Vagina (tissue), 2 donors: ENCODE data around the gene KRT71. TPM values are rescaled to one million over a fixed set of nuclear protein-coding genes. Genes with fewer than 3 reads are reported as not detected.

Experiments used
- DNase-seq, 2 donors: peaks; one replicate each; pipeline ENCODE4 v3.0.0-alpha.2; 2017; ENCODE audit errors: extremely low spot score in 2 of 2
- H3K27ac ChIP-seq: fragments of 200-600 bp; sonication (generic); one replicate; pipeline ENCODE4 v1.5.1; 2019
- H3K27me3 ChIP-seq: fragments of 200-600 bp; sonication (generic); one replicate; pipeline ENCODE4 v1.5.1; 2019
- H3K36me3 ChIP-seq, 2 donors: fragments of 200-600 bp; sonication (generic); one replicate each; pipeline ENCODE4 v1.5.1; 2017 to 2019
- H3K4me1 ChIP-seq: fragments of 200-600 bp; sonication (generic); one replicate; pipeline ENCODE4 v1.5.1; 2019
- H3K4me3 ChIP-seq, 2 donors: fragments of 200-600 bp; sonication (generic); 1 replicate in 1 of 2; 2 replicates in 1 of 2; pipeline ENCODE4 v1.5.1; 2016 to 2019
- H3K9me3 ChIP-seq: fragments of 200-600 bp; sonication (generic); one replicate; pipeline ENCODE4 v1.5.1; 2019
- POLR2A ChIP-seq, 2 donors: fragments of 450-650 bp; IDR thresholded peaks; one replicate each; pipeline ENCODE4 v1.6.1; 2017; ENCODE audit warnings: antibody characterized with exemption in 2 of 2, mild to moderate bottlenecking in 2 of 2, moderate library complexity in 2 of 2
- POLR2AphosphoS5 ChIP-seq, 2 donors: sonication (generic); formaldehyde crosslinking; IDR thresholded peaks; one replicate each; pipeline ENCODE4 v1.9.0; 2017; ENCODE audit warnings: antibody characterized with exemption in 2 of 2, mild to moderate bottlenecking in 2 of 2, low read depth in 1 of 2; ENCODE audit not compliant: insufficient read depth in 1 of 2
- intact Hi-C: fragments of 100-400 bp; cut with DNase I; formaldehyde crosslinking; loops from one replicate; pipeline ENCODE4 v1.15.1; 2023
- total RNA-seq: library from RNA; depleted of rRNA; stranded (reverse); fragments of >200 nt; gene quantifications from one replicate; pipeline ENCODE4 v1.2.3, GENCODE V29; 2016
- TF ChIP-seq, protein P1 (sequence below), 3 experiments: fragments of 450-650 bp in 2 of 3; fragments of 200-600 bp in 1 of 3; sonication (generic) in 1 of 3; IDR thresholded peaks; one replicate each; pipeline ENCODE4 v1.5.1; 2017 to 2019; ENCODE audit warnings: antibody characterized with exemption in 3 of 3, mild to moderate bottlenecking in 2 of 3, moderate library complexity in 2 of 3

The KRT71 gene
- total RNA-seq, 1 donor from 2014 or later: not detected

DNA sequence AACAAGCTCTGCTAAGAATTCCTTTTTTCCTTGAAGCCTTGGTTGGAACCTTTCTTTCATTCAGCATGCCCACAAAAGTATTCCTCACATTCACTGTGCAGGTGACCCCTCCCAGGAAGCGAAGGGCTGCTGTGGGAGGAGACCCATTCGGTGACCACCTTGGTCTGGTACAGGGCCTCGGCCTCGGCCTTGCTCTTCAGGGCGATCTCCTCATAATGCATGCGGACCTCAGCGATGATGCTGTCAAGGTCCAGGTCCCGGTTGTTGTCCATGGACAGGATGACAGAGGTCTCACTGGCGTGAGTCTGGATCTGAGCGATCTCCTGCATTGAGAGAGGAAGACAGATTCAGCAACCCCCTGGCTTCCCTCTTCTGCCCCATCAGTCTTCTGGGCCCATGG lies 17.6 kb upstream of the KRT71 start:
- Histone ChIP-seq H3K9me3 (no peaks in the 10 kb centered on the region), H3K36me3 (no peaks in the 10 kb centered on the region), H3K4me1 (no peaks in the 10 kb centered on the region), H3K27ac (no peak overlapping the region), H3K27me3 (no peaks in the 10 kb centered on the region), H3K4me3 (no peak overlapping the region)
- DNase-seq: no peak
- TF ChIP-seq POLR2AphosphoS5 (IDR thresholded peaks at IDR 0.05; ENCODE audit: insufficient read depth in 1 of 2, low read depth in 1 of 2) (no peak), POLR2A (IDR thresholded peaks at IDR 0.05) (no peak)
- TF ChIP-seq, protein P1, sequence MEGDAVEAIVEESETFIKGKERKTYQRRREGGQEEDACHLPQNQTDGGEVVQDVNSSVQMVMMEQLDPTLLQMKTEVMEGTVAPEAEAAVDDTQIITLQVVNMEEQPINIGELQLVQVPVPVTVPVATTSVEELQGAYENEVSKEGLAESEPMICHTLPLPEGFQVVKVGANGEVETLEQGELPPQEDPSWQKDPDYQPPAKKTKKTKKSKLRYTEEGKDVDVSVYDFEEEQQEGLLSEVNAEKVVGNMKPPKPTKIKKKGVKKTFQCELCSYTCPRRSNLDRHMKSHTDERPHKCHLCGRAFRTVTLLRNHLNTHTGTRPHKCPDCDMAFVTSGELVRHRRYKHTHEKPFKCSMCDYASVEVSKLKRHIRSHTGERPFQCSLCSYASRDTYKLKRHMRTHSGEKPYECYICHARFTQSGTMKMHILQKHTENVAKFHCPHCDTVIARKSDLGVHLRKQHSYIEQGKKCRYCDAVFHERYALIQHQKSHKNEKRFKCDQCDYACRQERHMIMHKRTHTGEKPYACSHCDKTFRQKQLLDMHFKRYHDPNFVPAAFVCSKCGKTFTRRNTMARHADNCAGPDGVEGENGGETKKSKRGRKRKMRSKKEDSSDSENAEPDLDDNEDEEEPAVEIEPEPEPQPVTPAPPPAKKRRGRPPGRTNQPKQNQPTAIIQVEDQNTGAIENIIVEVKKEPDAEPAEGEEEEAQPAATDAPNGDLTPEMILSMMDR (IDR thresholded peaks at IDR 0.05): no peak
- intact Hi-C loops: no loop called here

DNA sequence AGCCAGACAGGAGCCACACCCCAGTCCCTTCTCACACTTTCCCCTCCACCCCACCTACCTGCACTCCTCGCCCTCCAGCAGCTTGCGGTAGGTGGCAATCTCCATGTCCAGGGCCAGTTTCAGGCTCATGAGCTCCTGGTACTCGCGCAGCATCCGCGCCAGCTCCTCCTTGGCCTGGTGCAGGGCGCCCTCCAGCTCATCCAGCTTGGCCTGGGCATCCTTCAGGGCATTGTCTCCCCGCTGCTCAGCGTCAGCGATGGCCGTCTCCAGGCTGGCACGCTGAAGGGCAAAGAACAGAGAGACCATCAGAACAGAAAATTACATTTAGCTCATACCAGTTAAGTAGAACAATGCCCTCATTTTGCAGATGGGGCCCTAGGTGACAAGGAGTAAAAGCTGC lies 15.2 kb upstream of the KRT71 start:
- Histone ChIP-seq H3K4me1 (no peaks in the 10 kb centered on the region), H3K9me3 (no peaks in the 10 kb centered on the region), H3K36me3 (no peaks in the 10 kb centered on the region), H3K27ac (no peak overlapping the region), H3K27me3 (no peaks in the 10 kb centered on the region), H3K4me3 (no peak overlapping the region)
- intact Hi-C loops: no loop called here
- TF ChIP-seq, protein P1 (IDR thresholded peaks at IDR 0.05): no peak
- no peak for TF ChIP-seq POLR2AphosphoS5 (IDR thresholded peaks at IDR 0.05; ENCODE audit: insufficient read depth in 1 of 2, low read depth in 1 of 2)
- TF ChIP-seq POLR2A (IDR thresholded peaks at IDR 0.05): no peak
- DNase-seq: no peak

DNA sequence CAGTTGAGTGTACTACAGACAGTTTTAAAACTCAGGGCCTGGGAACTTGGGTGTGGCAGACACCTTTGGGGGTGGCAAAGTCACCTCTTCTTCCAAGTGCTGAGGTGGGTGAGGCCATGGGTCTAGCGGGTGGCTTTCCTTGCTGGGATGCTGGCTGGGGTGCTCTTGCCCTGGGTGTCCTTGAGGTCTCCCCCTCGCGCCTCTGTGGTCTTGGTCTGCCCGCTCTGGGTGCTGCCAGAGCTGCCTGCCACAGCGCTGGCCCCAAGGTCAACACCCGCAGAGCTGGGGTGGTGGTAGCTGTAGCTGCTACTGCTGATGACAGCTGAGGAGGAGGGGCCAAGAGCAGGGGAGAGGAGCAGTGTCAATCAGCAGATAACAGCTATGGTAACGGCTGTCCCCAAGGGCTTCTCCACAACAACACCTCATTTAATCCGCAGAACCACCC lies 13.9 kb upstream of the KRT71 start:
- Histone ChIP-seq H3K27me3 (no peaks in the 10 kb centered on the region), H3K36me3 (no peaks in the 10 kb centered on the region), H3K4me1 (no peaks in the 10 kb centered on the region), H3K4me3 (no peak overlapping the region), H3K9me3 (no peaks in the 10 kb centered on the region), H3K27ac (no peak overlapping the region)
- intact Hi-C loops: no loop called here
- TF ChIP-seq POLR2AphosphoS5 (IDR thresholded peaks at IDR 0.05; ENCODE audit: insufficient read depth in 1 of 2, low read depth in 1 of 2) (no peak), POLR2A (IDR thresholded peaks at IDR 0.05) (no peak)
- TF ChIP-seq, protein P1 (IDR thresholded peaks at IDR 0.05): no peak
- DNase-seq: no peak

GRCh38 chr12:52564582-52564981 lies 11.6 kb upstream of the KRT71 start:
- no peak for DNase-seq
- intact Hi-C loops: no loop called here
- Histone ChIP-seq H3K9me3 (no peaks in the 10 kb centered on the region), H3K36me3 (no peaks in the 10 kb centered on the region), H3K4me1 (no peaks in the 10 kb centered on the region), H3K27ac (no peak overlapping the region), H3K4me3 (no peak overlapping the region), H3K27me3 (no peaks in the 10 kb centered on the region)
- TF ChIP-seq, protein P1 (IDR thresholded peaks at IDR 0.05): no peak
- TF ChIP-seq POLR2A (IDR thresholded peaks at IDR 0.05): no peak

GRCh38 chr12:52561880-52562449 lies 9.0 kb upstream of the KRT71 start:
- TF ChIP-seq POLR2A (IDR thresholded peaks at IDR 0.05) (no peak), POLR2AphosphoS5 (IDR thresholded peaks at IDR 0.05; ENCODE audit: insufficient read depth in 1 of 2, low read depth in 1 of 2) (no peak)
- TF ChIP-seq, protein P1 (IDR thresholded peaks at IDR 0.05): no peak
- no peaks in the 10 kb centered on the region for H3K9me3 ChIP-seq
- no peaks in the 10 kb centered on the region for H3K27me3 ChIP-seq
- intact Hi-C loops: no loop called here
- no peak for DNase-seq
- no peaks in the 10 kb centered on the region for H3K4me1 ChIP-seq
- no peak overlapping the region for H3K27ac ChIP-seq
- no peak overlapping the region for H3K4me3 ChIP-seq
- no peaks in the 10 kb centered on the region for H3K36me3 ChIP-seq
